Liver (tissue), 9 donors: ENCODE results near the gene PGPEP1. TPM values are rescaled to one million over a fixed set of nuclear protein-coding genes. Genes with fewer than 3 reads are reported as not detected.

Experiments
- DNase-seq: peaks from one replicate; pipeline ENCODE4 v3.0.0-alpha.2; 2017; ENCODE audit warnings: low spot score
- H3K27ac ChIP-seq, 2 donors: one replicate each; pipeline ENCODE4 v1.7.0; 2013; ENCODE audit warnings: inconsistent platforms in 2 of 2, low read length in 2 of 2, control low read depth in 1 of 2, low read depth in 1 of 2, mild to moderate bottlenecking in 1 of 2
- H3K27me3 ChIP-seq, 4 donors: one replicate each; pipeline versions ENCODE4 v1.6.1 to v1.7.0; 2013; ENCODE audit warnings: low read length in 3 of 4, inconsistent platforms in 1 of 4, mild to moderate bottlenecking in 1 of 4, moderate library complexity in 1 of 4; ENCODE audit not compliant: control insufficient read depth in 4 of 4, insufficient read depth in 4 of 4
- H3K36me3 ChIP-seq, 4 donors: one replicate each; pipeline versions ENCODE4 v1.6.1 to v1.7.0; 2013; ENCODE audit warnings: low read length in 3 of 4, mild to moderate bottlenecking in 3 of 4, low read depth in 1 of 4, moderate library complexity in 1 of 4; ENCODE audit not compliant: control insufficient read depth in 4 of 4, insufficient read depth in 3 of 4
- H3K4me1 ChIP-seq, 4 donors: one replicate each; pipeline versions ENCODE4 v1.6.1 to v1.7.0; 2013; ENCODE audit warnings: low read length in 3 of 4, mild to moderate bottlenecking in 3 of 4, moderate library complexity in 1 of 4; ENCODE audit not compliant: control insufficient read depth in 4 of 4, insufficient read depth in 4 of 4
- H3K4me3 ChIP-seq, 3 donors: one replicate each; pipeline versions ENCODE4 v1.6.1 to v1.7.0; 2013; ENCODE audit warnings: low read length in 3 of 3, control low read depth in 1 of 3, low read depth in 1 of 3, mild to moderate bottlenecking in 1 of 3
- H3K9ac ChIP-seq, 2 donors: one replicate each; pipeline ENCODE4 v1.7.0; 2013; ENCODE audit warnings: low read length in 2 of 2, mild to moderate bottlenecking in 2 of 2, moderate library complexity in 2 of 2, control low read depth in 1 of 2, low read depth in 1 of 2
- H3K9me3 ChIP-seq, 4 donors: one replicate each; pipeline versions ENCODE4 v1.6.1 to v1.7.0; 2013; ENCODE audit warnings: low read length in 3 of 4; ENCODE audit not compliant: control insufficient read depth in 4 of 4
- EGR1 ChIP-seq, 2 donors: IDR thresholded peaks; 2 replicates each; pipeline ENCODE4 v1.6.1; 2016 to 2018; ENCODE audit warnings: antibody characterized with exemption in 2 of 2, low read depth in 2 of 2
- FOXA1 ChIP-seq: IDR thresholded peaks from 2 replicates; pipeline ENCODE4 v1.6.1; 2016; ENCODE audit warnings: antibody characterized with exemption
- FOXA2 ChIP-seq: IDR thresholded peaks from 2 replicates; pipeline ENCODE4 v1.6.1; 2016; ENCODE audit warnings: antibody characterized with exemption
- GABPA ChIP-seq, 2 donors: IDR thresholded peaks in 1 of 2; conservative IDR thresholded peaks in 1 of 2; 2 replicates each; pipeline ENCODE4 v1.6.1; 2016; ENCODE audit warnings: antibody characterized with exemption in 2 of 2, mild to moderate bottlenecking in 1 of 2, moderate library complexity in 1 of 2
- HNF4A ChIP-seq, 2 donors: conservative IDR thresholded peaks; 2 replicates each; pipeline ENCODE4 v1.6.1; 2016; ENCODE audit warnings: antibody characterized with exemption in 2 of 2, mild to moderate bottlenecking in 2 of 2
- HNF4G ChIP-seq: IDR thresholded peaks from 2 replicates; pipeline ENCODE4 v1.6.1; 2016; ENCODE audit warnings: antibody characterized with exemption
- JUND ChIP-seq, 2 donors: IDR thresholded peaks; 2 replicates each; pipeline ENCODE4 v1.6.1; 2016; ENCODE audit warnings: antibody characterized with exemption in 2 of 2
- NR2F2 ChIP-seq: IDR thresholded peaks from 2 replicates; pipeline ENCODE4 v1.6.1; 2016; ENCODE audit warnings: antibody characterized with exemption
- RAD21 ChIP-seq, 2 donors: IDR thresholded peaks; 2 replicates each; pipeline ENCODE4 v1.6.1; 2016; ENCODE audit warnings: antibody characterized with exemption in 2 of 2, mild to moderate bottlenecking in 2 of 2
- RXRA ChIP-seq, 2 donors: IDR thresholded peaks; 2 replicates each; pipeline ENCODE4 v1.6.1; 2017 to 2018; ENCODE audit warnings: antibody characterized with exemption in 2 of 2, mild to moderate bottlenecking in 1 of 2
- SP1 ChIP-seq: IDR thresholded peaks from 2 replicates; pipeline ENCODE4 v1.6.1; 2018; ENCODE audit warnings: antibody characterized with exemption, mild to moderate bottlenecking
- TAF1 ChIP-seq: conservative IDR thresholded peaks from 2 replicates; pipeline ENCODE4 v1.6.1; 2016; ENCODE audit warnings: antibody characterized with exemption, mild to moderate bottlenecking
- YY1 ChIP-seq: IDR thresholded peaks from 2 replicates; pipeline ENCODE4 v1.6.1; 2016; ENCODE audit warnings: antibody characterized with exemption, mild to moderate bottlenecking
- ZBTB33 ChIP-seq: IDR thresholded peaks from 2 replicates; pipeline ENCODE4 v1.6.1; 2016; ENCODE audit warnings: antibody characterized with exemption
- WGBS: extraction: QIAGEN DNeasy Blood & Tissue Kit; methylation state at CpG from one replicate; pipeline ENCODE4 v1.1.7; 2013; 5-methylcytosine and 5-hydroxymethylcytosine counted together
- polyA plus RNA-seq, 2 donors: library from polyadenylated mRNA; stranded (reverse) in 1 of 2; unstranded in 1 of 2; fragments of 200-250 nt in 1 of 2; fragments of >200 nt in 1 of 2; fragmentation: Nextera tagmentation in 1 of 2; extraction: Ambion mirVana in 1 of 2; gene quantifications; one replicate each; pipeline versions ENCODE4 v1.2.1 to v1.2.3, GENCODE V29; 2013 to 2015
- total RNA-seq, 2 donors: library from RNA; depleted of rRNA; stranded (reverse); fragments of >200 nt; gene quantifications; one replicate each; pipeline ENCODE4 v1.2.3, GENCODE V29; 2014
- TF ChIP-seq, protein P1 (sequence below): IDR thresholded peaks from 2 replicates; pipeline ENCODE4 v1.6.1; 2016; ENCODE audit warnings: antibody characterized with exemption, mild to moderate bottlenecking
- TF ChIP-seq, protein P2 (sequence below): fragments of 150-350 bp; IDR thresholded peaks from 2 replicates; pipeline ENCODE4 v1.5.1; 2017; ENCODE audit warnings: improper control_type of control experiment, low read depth, low read length; ENCODE audit not compliant: missing input control
- TF ChIP-seq, protein P3 (sequence below): IDR thresholded peaks from 2 replicates; pipeline ENCODE4 v1.6.1; 2016; ENCODE audit warnings: antibody characterized with exemption
- TF ChIP-seq, protein P4 (sequence below): IDR thresholded peaks from 2 replicates; pipeline ENCODE4 v1.6.1; 2016; ENCODE audit warnings: antibody characterized with exemption
- donor health status: healthy.
- donor health status: healthy.
- donor health status: healthy.
- donor health status: healthy.
- donor health status: healthy.

The PGPEP1 gene
- total and polyA plus RNA-seq, 4 donors: 15.8 to 48.3 (median 26.2) TPM

DNA sequence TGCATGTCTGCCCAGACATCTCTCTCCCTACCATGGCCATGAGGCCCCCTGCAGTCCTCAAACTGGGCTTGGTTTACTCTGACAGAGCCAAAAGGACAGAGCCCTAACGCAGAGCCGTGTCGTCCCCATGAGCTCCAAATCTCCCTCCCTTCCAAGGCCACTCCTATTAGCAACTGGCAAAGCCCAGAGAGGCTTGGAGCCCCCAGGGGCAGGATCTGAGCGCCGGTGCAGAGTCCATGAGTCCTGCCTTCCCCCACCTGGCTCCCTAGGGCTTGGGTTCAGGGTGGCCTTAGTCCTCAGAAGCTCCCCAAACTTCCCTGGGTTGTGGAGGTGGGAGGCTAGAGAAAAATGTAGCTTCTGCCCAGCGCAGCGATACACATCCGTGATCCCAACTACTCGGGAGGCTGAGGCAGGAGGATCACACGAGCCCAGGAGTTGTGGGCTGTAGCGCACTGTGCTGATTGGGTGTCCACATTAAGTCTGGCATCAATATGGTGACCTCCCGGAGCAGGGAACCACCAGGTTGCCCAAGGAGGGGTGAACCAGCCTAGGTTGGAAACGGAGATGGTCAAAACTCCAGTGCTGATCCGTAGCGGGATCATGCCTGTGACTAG lies 7.4 kb upstream of the PGPEP1 start:
- Histone ChIP-seq H3K9ac (no peak overlapping the region), H3K27ac (no peak overlapping the region), H3K9me3 (no peaks in the 10 kb centered on the region), H3K4me3 (no peak overlapping the region), H3K36me3 (no peaks in the 10 kb centered on the region), H3K4me1 (peaks cover 2 to 16% (median 12%) of the 10 kb centered on the region in 4 donors), H3K27me3 (no peaks in the 10 kb centered on the region)
- WGBS: 92% methylated on average over 15 of the region's 15 CpGs
- no peak for DNase-seq
- TF ChIP-seq JUND (IDR thresholded peaks at IDR 0.05) (no peak), YY1 (no peak), SP1 (no peak), RXRA (IDR thresholded peaks at IDR 0.05) (no peak), FOXA1 (no peak), HNF4G (no peak), TAF1 (no peak), RAD21 (IDR thresholded peaks at IDR 0.05) (no peak), GABPA (IDR thresholded peaks at IDR 0.05 in 1 of 2, conservative IDR thresholded peaks at IDR 0.05 in 1 of 2) (no peak)
- TF ChIP-seq, protein P1, sequence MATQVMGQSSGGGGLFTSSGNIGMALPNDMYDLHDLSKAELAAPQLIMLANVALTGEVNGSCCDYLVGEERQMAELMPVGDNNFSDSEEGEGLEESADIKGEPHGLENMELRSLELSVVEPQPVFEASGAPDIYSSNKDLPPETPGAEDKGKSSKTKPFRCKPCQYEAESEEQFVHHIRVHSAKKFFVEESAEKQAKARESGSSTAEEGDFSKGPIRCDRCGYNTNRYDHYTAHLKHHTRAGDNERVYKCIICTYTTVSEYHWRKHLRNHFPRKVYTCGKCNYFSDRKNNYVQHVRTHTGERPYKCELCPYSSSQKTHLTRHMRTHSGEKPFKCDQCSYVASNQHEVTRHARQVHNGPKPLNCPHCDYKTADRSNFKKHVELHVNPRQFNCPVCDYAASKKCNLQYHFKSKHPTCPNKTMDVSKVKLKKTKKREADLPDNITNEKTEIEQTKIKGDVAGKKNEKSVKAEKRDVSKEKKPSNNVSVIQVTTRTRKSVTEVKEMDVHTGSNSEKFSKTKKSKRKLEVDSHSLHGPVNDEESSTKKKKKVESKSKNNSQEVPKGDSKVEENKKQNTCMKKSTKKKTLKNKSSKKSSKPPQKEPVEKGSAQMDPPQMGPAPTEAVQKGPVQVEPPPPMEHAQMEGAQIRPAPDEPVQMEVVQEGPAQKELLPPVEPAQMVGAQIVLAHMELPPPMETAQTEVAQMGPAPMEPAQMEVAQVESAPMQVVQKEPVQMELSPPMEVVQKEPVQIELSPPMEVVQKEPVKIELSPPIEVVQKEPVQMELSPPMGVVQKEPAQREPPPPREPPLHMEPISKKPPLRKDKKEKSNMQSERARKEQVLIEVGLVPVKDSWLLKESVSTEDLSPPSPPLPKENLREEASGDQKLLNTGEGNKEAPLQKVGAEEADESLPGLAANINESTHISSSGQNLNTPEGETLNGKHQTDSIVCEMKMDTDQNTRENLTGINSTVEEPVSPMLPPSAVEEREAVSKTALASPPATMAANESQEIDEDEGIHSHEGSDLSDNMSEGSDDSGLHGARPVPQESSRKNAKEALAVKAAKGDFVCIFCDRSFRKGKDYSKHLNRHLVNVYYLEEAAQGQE: no peak
- TF ChIP-seq, protein P2, sequence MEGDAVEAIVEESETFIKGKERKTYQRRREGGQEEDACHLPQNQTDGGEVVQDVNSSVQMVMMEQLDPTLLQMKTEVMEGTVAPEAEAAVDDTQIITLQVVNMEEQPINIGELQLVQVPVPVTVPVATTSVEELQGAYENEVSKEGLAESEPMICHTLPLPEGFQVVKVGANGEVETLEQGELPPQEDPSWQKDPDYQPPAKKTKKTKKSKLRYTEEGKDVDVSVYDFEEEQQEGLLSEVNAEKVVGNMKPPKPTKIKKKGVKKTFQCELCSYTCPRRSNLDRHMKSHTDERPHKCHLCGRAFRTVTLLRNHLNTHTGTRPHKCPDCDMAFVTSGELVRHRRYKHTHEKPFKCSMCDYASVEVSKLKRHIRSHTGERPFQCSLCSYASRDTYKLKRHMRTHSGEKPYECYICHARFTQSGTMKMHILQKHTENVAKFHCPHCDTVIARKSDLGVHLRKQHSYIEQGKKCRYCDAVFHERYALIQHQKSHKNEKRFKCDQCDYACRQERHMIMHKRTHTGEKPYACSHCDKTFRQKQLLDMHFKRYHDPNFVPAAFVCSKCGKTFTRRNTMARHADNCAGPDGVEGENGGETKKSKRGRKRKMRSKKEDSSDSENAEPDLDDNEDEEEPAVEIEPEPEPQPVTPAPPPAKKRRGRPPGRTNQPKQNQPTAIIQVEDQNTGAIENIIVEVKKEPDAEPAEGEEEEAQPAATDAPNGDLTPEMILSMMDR: no peak

- WGBS: 83% methylated on average over 6 of the region's 6 CpGs
- Histone ChIP-seq H3K4me3 (no peak overlapping the region), H3K9me3 (no peaks in the 10 kb centered on the region), H3K27ac (no peak overlapping the region), H3K9ac (no peak overlapping the region), H3K27me3 (no peaks in the 10 kb centered on the region), H3K4me1 (peaks cover 2 to 19% (median 13%) of the 10 kb centered on the region in 4 donors), H3K36me3 (no peaks in the 10 kb centered on the region)
- DNase-seq: no peak
- no peak for TF ChIP-seq FOXA2
- TF ChIP-seq EGR1 (IDR thresholded peaks at IDR 0.05; ENCODE audit: low read depth in 2 of 2): no peak
- TF ChIP-seq, protein P1: no peak
- TF ChIP-seq, protein P3, sequence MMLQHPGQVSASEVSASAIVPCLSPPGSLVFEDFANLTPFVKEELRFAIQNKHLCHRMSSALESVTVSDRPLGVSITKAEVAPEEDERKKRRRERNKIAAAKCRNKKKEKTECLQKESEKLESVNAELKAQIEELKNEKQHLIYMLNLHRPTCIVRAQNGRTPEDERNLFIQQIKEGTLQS: no peak
- TF ChIP-seq, protein P2: no peak
- TF ChIP-seq, protein P4, sequence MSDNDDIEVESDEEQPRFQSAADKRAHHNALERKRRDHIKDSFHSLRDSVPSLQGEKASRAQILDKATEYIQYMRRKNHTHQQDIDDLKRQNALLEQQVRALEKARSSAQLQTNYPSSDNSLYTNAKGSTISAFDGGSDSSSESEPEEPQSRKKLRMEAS: no peak
- no peak for TF ChIP-seq ZBTB33
- no peak for TF ChIP-seq JUND (IDR thresholded peaks at IDR 0.05)
- no peak for TF ChIP-seq YY1
- TF ChIP-seq TAF1: no peak
- TF ChIP-seq FOXA1: no peak
- TF ChIP-seq RXRA (IDR thresholded peaks at IDR 0.05): no peak
- no peak for TF ChIP-seq GABPA (IDR thresholded peaks at IDR 0.05 in 1 of 2, conservative IDR thresholded peaks at IDR 0.05 in 1 of 2)
- no peak for TF ChIP-seq HNF4A (conservative IDR thresholded peaks at IDR 0.05)
- no peak for TF ChIP-seq NR2F2
- no peak for TF ChIP-seq SP1
Observed at GRCh38 chr19:18333680-18334079, 6.7 kb upstream of the PGPEP1 start.
